ENCODE results near the gene MIF.

DNA sequence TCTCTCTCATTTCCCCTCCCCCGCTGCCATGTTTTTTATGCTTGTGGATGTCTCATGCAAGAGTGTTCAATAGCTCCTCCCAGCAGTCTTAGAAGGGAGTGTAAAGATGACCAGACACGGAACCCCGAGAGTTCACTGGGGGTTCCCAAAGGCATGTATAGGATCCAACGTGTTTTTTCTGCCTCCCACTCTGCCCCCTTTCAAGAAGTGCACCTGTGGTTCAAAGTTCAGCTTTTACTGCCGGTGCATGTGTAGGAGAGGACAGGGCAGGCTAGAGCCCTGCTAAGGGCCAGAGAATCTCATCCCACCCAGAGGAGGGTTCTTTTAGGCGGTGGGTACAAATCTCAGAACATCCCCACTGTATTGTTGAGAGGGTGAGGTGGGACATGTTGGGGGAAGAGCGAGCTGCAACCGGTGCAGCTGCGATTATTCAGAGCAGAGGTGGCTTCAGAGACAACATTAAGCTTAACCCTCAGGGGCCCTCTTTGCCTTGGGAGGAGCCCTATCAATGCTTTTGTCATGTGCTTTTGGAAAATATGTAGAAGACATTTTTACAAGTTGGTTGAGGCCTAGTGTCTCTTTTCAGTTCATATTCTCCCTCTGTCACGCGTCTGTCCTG is 14.5 kb downstream of the MIF start:
- TF ChIP-seq POLR2A (IDR thresholded peaks at IDR 0.05): no peak
- TF ChIP-seq, protein P1, sequence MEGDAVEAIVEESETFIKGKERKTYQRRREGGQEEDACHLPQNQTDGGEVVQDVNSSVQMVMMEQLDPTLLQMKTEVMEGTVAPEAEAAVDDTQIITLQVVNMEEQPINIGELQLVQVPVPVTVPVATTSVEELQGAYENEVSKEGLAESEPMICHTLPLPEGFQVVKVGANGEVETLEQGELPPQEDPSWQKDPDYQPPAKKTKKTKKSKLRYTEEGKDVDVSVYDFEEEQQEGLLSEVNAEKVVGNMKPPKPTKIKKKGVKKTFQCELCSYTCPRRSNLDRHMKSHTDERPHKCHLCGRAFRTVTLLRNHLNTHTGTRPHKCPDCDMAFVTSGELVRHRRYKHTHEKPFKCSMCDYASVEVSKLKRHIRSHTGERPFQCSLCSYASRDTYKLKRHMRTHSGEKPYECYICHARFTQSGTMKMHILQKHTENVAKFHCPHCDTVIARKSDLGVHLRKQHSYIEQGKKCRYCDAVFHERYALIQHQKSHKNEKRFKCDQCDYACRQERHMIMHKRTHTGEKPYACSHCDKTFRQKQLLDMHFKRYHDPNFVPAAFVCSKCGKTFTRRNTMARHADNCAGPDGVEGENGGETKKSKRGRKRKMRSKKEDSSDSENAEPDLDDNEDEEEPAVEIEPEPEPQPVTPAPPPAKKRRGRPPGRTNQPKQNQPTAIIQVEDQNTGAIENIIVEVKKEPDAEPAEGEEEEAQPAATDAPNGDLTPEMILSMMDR (IDR thresholded peaks at IDR 0.05): no peak
